Measurements from ENCODE around the gene IL1F10. TPM values are rescaled to one million over a fixed set of nuclear protein-coding genes. Genes with fewer than 3 reads are reported as not detected.

The IL1F10 gene
- total RNA-seq, 1 experiment from 2014 or later = not detected

DNA sequence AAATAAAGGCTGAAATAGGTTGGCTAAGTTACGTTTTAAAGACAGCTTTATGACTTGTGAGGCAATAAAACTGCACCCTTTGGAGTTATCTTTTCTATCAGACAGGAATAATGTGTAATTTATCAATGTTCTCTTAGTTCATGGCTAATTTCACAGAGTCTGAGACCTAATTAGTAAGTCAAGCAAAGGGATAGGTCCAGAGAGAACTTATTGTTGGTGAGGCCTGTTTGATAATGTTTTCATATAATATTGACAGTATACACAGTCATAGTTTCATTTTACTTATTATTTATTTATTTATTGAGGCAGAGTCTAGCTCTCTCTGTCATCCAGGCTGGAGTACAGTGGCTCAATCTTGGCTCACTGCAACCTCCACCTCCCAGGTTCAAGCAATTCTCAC lies 10.7 kb upstream of the IL1F10 start:
- peaks cover 14% of the 10 kb centered on the region for H3K9me3 ChIP-seq (ENCODE audit: control insufficient read depth, low read depth, low read length)
- peaks cover 0 to 8% (median 2%) of the 10 kb centered on the region in 3 experiments; a peak in 3 of 7 replicates for H3K36me3 Mint-ChIP-seq (ENCODE audit: insufficient read depth in 1 of 3, low read depth in 3 of 3)
- H3T11ph ChIP-seq (ENCODE audit: low read length) = no peak overlapping the region
- no peaks in the 10 kb centered on the region for H3K4me1 Mint-ChIP-seq
- no peak overlapping the region for H4K8ac ChIP-seq (replicated peaks; ENCODE audit: insufficient read length, low read depth, low read length)
- no peak for DNase-seq
- H2BK120ac ChIP-seq (ENCODE audit: low read depth, low read length, poor library complexity, severe bottlenecking) = no peak overlapping the region
- H2AFZ ChIP-seq (ENCODE audit: low read length) = no peak overlapping the region
- no peaks in the 10 kb centered on the region for H3K79me1 ChIP-seq (ENCODE audit: insufficient read depth, low read depth, low read length, poor library complexity, severe bottlenecking)
- no peaks in the 10 kb centered on the region for H3K79me2 ChIP-seq (ENCODE audit: insufficient read depth, low read length)
- no peak overlapping the region for H4K91ac ChIP-seq (ENCODE audit: insufficient read length, low read depth, low read length)
- no peaks in the 10 kb centered on the region for H3K23me2 ChIP-seq (ENCODE audit: insufficient read length, low read depth, low read length, poor library complexity, severe bottlenecking)
- H2BK5ac ChIP-seq (ENCODE audit: insufficient read length, low read length) = no peak overlapping the region
- no peak overlapping the region for H3K27ac Mint-ChIP-seq
- H3K27me3 Mint-ChIP-seq (ENCODE audit: low read depth) = peaks cover 58% of the 10 kb centered on the region
- peaks cover 2% of the 10 kb centered on the region; the same call in 1 of the 2 replicates for H3K27me3 ChIP-seq (ENCODE audit: insufficient read depth, low read length)
- no peak overlapping the region for H2BK20ac ChIP-seq (ENCODE audit: low read depth, low read length, poor library complexity, severe bottlenecking)
- no peak overlapping the region for H4K5ac ChIP-seq (ENCODE audit: insufficient read length, low read depth, low read length)
- no peak overlapping the region for H3K23ac ChIP-seq (ENCODE audit: insufficient read length, low read depth, low read length)
- no peak overlapping the region for H3K18ac ChIP-seq (ENCODE audit: insufficient read length, low read depth, low read length)
- no peak overlapping the region for H3K9ac ChIP-seq (ENCODE audit: extremely low read depth, insufficient read length, low read length)
- peaks cover 38 to 67% of the 10 kb centered on the region in 2 experiments for H3K9me3 Mint-ChIP-seq
- H3K4me2 ChIP-seq (ENCODE audit: insufficient read depth, insufficient read length, low read length) = no peak overlapping the region
- no CpG with 5 or more reads among the region's 1 CpG for WGBS (ENCODE audit: extremely low coverage, insufficient read length, low lambda C conversion rate)
- no peak overlapping the region for H2AK5ac ChIP-seq (ENCODE audit: insufficient read length, low read length)
- TF ChIP-seq, protein P1, sequence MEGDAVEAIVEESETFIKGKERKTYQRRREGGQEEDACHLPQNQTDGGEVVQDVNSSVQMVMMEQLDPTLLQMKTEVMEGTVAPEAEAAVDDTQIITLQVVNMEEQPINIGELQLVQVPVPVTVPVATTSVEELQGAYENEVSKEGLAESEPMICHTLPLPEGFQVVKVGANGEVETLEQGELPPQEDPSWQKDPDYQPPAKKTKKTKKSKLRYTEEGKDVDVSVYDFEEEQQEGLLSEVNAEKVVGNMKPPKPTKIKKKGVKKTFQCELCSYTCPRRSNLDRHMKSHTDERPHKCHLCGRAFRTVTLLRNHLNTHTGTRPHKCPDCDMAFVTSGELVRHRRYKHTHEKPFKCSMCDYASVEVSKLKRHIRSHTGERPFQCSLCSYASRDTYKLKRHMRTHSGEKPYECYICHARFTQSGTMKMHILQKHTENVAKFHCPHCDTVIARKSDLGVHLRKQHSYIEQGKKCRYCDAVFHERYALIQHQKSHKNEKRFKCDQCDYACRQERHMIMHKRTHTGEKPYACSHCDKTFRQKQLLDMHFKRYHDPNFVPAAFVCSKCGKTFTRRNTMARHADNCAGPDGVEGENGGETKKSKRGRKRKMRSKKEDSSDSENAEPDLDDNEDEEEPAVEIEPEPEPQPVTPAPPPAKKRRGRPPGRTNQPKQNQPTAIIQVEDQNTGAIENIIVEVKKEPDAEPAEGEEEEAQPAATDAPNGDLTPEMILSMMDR (conservative IDR thresholded peaks at IDR 0.05) = no peak
- no peak overlapping the region for H3K4ac ChIP-seq (ENCODE audit: low read depth, low read length)
- H2BK15ac ChIP-seq (ENCODE audit: low read depth, low read length) = no peak overlapping the region
- no peak overlapping the region for H3K14ac ChIP-seq (ENCODE audit: insufficient read depth, low read length)
- H2BK12ac ChIP-seq (ENCODE audit: insufficient read length, low read depth, low read length) = no peak overlapping the region
- H4K20me1 ChIP-seq (ENCODE audit: control insufficient read depth, insufficient read depth, insufficient read length) = no peaks in the 10 kb centered on the region
- no peaks in the 10 kb centered on the region for H3K4me1 ChIP-seq (ENCODE audit: insufficient read depth, low read length)
- H3K4me3 Mint-ChIP-seq = no peak overlapping the region
- H3K27ac ChIP-seq (ENCODE audit: insufficient read length, low read depth, low read length) = no peak overlapping the region
- no peak overlapping the region for H3K56ac ChIP-seq (ENCODE audit: insufficient read length, low read depth, low read length)
